Lower leg skin (tissue), 3 donors: ENCODE measurements around the gene EPYC.

Experiments used
- POLR2A ChIP-seq, 2 donors: fragments of 450-650 bp; IDR thresholded peaks; one replicate each; pipeline ENCODE4 v1.6.1; 2016 to 2017; ENCODE audit warnings: antibody characterized with exemption in 2 of 2, mild to moderate bottlenecking in 1 of 2, moderate library complexity in 1 of 2
- TF ChIP-seq, protein P1 (sequence below), 3 donors: fragments of 450-650 bp; IDR thresholded peaks; one replicate each; pipeline ENCODE4 v1.5.1; 2016; ENCODE audit warnings: antibody characterized with exemption in 3 of 3, mild to moderate bottlenecking in 3 of 3, moderate library complexity in 2 of 3

- TF ChIP-seq, protein P1, sequence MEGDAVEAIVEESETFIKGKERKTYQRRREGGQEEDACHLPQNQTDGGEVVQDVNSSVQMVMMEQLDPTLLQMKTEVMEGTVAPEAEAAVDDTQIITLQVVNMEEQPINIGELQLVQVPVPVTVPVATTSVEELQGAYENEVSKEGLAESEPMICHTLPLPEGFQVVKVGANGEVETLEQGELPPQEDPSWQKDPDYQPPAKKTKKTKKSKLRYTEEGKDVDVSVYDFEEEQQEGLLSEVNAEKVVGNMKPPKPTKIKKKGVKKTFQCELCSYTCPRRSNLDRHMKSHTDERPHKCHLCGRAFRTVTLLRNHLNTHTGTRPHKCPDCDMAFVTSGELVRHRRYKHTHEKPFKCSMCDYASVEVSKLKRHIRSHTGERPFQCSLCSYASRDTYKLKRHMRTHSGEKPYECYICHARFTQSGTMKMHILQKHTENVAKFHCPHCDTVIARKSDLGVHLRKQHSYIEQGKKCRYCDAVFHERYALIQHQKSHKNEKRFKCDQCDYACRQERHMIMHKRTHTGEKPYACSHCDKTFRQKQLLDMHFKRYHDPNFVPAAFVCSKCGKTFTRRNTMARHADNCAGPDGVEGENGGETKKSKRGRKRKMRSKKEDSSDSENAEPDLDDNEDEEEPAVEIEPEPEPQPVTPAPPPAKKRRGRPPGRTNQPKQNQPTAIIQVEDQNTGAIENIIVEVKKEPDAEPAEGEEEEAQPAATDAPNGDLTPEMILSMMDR (IDR thresholded peaks at IDR 0.05): no peak
- no peak for TF ChIP-seq POLR2A (IDR thresholded peaks at IDR 0.05)
Measured at GRCh38 chr12:90963946-90964345, 40.8 kb downstream of the EPYC start.
